ENCODE results near the gene ZFR2.
"Not testable (repeated sequence)": the region's sequence is repeated elsewhere in the genome, so short reads cannot be mapped to it uniquely, and the experiment has no call there.

ZFR2 gene

GRCh38 chr19:3770136-3770999 lies 98.5 kb downstream of the ZFR2 start:
- no peak for DNase-seq (ENCODE audit: low spot score)

- DNase-seq (ENCODE audit: low spot score) = no peak
Measured at GRCh38 chr19:3769494-3769893, 99.3 kb downstream of the ZFR2 start.

- DNase-seq (ENCODE audit: low spot score) = no peak
Measured at GRCh38 chr19:3768748-3769099, 100.1 kb downstream of the ZFR2 start.

- DNase-seq (ENCODE audit: low spot score) = no peak
Measured at GRCh38 chr19:3768015-3768747, 100.7 kb downstream of the ZFR2 start.

GRCh38 chr19:3767050-3767449 lies 101.8 kb downstream of the ZFR2 start:
- no peak for DNase-seq (ENCODE audit: low spot score)

GRCh38 chr19:3766520-3766919 lies 102.3 kb downstream of the ZFR2 start:
- no peak for DNase-seq (ENCODE audit: low spot score)

GRCh38 chr19:3765757-3766156 lies 103.1 kb downstream of the ZFR2 start:
- not testable (repeated sequence) for DNase-seq (ENCODE audit: low spot score)

GRCh38 chr19:3765121-3765520 lies 103.7 kb downstream of the ZFR2 start:
- DNase-seq (ENCODE audit: low spot score) = no peak

GRCh38 chr19:3762501-3763459 lies 106.1 kb downstream of the ZFR2 start, which contains the start of gene MRPL54:
Gene MRPL54, plus strand, starts transcription at chr19:3762682. Its CDS starts 19 bp downstream, at chr19:3762701.
- DNase-seq (ENCODE audit: low spot score) = peak; percentile 99

- DNase-seq (ENCODE audit: low spot score) = no peak
Measured at GRCh38 chr19:3762130-3762473, 106.7 kb downstream of the ZFR2 start.

- DNase-seq (ENCODE audit: low spot score) = peak; percentile 94
Measured at GRCh38 chr19:3761382-3762129, 107.3 kb downstream of the ZFR2 start, which contains the start of gene APBA3. Gene APBA3, minus strand, starts transcription at chr19:3761692. Its CDS starts 1,428 bp downstream, at chr19:3760264.

- no peak for DNase-seq (ENCODE audit: low spot score)
Measured at GRCh38 chr19:3760871-3761361, 107.9 kb downstream of the ZFR2 start.

GRCh38 chr19:3759482-3760254 lies 109.2 kb downstream of the ZFR2 start:
- no peak for DNase-seq (ENCODE audit: low spot score)

- not testable (repeated sequence) for DNase-seq (ENCODE audit: low spot score)
Measured at GRCh38 chr19:3758297-3758696, 110.5 kb downstream of the ZFR2 start.

GRCh38 chr19:3757705-3758104 lies 111.1 kb downstream of the ZFR2 start:
- DNase-seq (ENCODE audit: low spot score) = not testable (repeated sequence)
